WERI-Rb-1 (cell line): ENCODE results near the gene PIGM.

Experiments used
- DNase-seq: peaks from one replicate; pipeline ENCODE4 v3.0.0-alpha.2; 2020
- H3K27ac ChIP-seq: fragments of 250-450 bp; sonication (Bioruptor Pico); 2 replicates; pipeline ENCODE4 v1.5.1; 2020; ENCODE audit warnings: mild to moderate bottlenecking, moderate library complexity
- H3K27me3 ChIP-seq: fragments of 250-450 bp; sonication (Bioruptor Pico); 2 replicates; pipeline ENCODE4 v1.5.1; 2021; ENCODE audit warnings: mild to moderate bottlenecking, low read depth, moderate library complexity; ENCODE audit not compliant: insufficient read depth, severe bottlenecking
- H3K36me3 ChIP-seq: fragments of 250-450 bp; sonication (Bioruptor Pico); 2 replicates; pipeline ENCODE4 v1.5.1; 2020; ENCODE audit warnings: mild to moderate bottlenecking, moderate library complexity
- H3K4me3 ChIP-seq: 2 replicates; pipeline ENCODE4 v1.5.1; 2011; ENCODE audit warnings: low read depth, mild to moderate bottlenecking, control low read depth, low read length
- H3K9me3 ChIP-seq: fragments of 250-450 bp; sonication (Bioruptor Pico); 2 replicates; pipeline ENCODE4 v1.5.1; 2021; ENCODE audit warnings: mild to moderate bottlenecking, moderate library complexity; ENCODE audit not compliant: severe bottlenecking
- TF ChIP-seq, protein P1 (sequence below): IDR thresholded peaks from 2 replicates; pipeline ENCODE4 v1.5.1; 2011; ENCODE audit warnings: low read depth, mild to moderate bottlenecking, control low read depth, inconsistent platforms, low read length

PIGM gene

DNA sequence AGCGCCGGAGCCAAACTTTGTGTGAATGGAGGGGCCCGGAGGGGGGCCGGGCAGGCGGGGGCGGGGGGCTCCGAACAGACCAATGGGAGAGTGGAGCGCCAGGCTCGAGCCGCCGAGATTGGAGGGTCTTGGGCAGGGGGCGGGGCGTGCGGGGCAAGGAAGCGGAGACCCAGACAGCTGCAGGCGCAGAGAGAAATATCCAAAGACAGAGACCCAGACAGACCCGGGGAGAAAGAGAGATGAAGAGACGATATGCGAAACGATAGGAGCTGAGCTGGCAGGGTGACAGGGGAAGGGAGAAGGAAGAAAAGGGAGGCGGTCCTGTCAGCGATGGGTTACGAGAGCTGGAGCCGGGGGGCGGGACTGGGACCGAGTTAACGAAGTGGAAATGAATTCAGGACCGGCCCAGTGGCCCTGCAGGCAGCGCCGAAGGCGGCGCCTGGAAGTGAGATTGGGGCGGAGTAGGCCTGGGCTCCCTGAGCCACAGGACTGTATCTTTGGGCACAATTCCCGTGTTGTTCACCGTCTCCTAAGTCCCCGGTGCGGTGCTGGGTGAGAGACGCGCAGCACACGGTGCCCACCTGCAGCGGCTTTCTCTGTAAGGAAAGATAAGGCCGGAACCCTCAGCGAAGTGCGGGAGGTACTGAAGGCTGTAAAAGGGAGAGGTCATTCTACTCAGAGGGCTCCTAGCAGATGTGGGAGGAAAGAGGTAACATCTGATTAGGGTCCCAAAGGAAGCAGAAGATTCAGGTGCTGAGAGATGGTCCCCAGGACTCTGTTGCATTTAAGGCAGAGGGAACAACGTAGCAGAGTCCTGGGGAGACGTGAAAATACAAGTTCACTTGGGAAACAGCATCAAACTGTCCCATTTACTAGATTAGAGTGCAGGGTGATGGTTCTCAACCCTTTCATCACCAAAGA, 38.7 kb upstream of the PIGM start:
- peaks cover 4% of the 10 kb centered on the region for H3K9me3 ChIP-seq
- peaks cover 23% of the 10 kb centered on the region for H3K27me3 ChIP-seq
- no peak overlapping the region for H3K27ac ChIP-seq
- peak overlapping the region; percentile 77 for H3K4me3 ChIP-seq
- peak; percentile 96 for DNase-seq
- TF ChIP-seq, protein P1, sequence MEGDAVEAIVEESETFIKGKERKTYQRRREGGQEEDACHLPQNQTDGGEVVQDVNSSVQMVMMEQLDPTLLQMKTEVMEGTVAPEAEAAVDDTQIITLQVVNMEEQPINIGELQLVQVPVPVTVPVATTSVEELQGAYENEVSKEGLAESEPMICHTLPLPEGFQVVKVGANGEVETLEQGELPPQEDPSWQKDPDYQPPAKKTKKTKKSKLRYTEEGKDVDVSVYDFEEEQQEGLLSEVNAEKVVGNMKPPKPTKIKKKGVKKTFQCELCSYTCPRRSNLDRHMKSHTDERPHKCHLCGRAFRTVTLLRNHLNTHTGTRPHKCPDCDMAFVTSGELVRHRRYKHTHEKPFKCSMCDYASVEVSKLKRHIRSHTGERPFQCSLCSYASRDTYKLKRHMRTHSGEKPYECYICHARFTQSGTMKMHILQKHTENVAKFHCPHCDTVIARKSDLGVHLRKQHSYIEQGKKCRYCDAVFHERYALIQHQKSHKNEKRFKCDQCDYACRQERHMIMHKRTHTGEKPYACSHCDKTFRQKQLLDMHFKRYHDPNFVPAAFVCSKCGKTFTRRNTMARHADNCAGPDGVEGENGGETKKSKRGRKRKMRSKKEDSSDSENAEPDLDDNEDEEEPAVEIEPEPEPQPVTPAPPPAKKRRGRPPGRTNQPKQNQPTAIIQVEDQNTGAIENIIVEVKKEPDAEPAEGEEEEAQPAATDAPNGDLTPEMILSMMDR = no peak
- no peaks in the 10 kb centered on the region for H3K36me3 ChIP-seq

DNA sequence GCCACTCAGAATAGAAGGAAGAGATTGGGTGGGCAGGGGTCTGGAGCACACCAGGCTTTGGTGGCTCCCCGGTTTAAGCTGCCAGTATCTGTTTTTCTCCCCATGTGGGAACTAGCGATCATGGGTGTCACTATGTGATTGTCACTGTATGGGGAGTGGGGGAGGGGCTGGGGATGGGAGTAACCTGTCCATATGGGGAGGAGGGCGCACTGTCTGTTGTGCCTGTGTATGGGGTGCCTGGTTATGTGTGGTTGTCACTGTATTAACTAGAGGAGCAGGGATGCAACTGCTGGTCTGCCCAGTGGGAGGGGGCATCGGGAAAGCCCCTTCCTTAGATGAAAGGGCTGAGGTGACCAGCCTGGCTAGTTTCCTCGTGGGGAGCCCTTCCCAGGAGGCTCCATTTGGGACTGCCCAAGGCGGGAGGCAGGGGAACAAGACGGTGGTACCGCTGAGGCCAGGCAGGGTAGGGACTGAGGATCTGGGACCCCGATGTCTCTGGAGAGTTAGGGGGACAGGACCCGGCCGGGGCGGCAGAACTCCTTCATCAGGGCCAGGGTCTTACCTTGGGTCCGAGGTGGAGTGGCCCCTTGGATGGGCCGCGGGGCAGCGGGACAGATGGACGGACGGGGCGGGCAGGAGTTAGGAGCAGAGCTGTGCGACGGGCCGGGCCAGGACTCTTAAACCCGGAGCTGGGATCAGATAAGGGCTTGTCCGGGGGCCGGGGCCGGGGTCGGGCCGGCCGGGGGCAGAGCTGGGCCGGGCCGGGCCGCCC, 37.9 kb upstream of the PIGM start, which contains the start of gene KCNJ10:
Gene KCNJ10, minus strand, starts transcription at position 701 of the 772 bp plus-strand sequence. CDS start 27,628 bp downstream, outside the sequence.
- DNase-seq = peak; percentile 42
- peaks cover 4% of the 10 kb centered on the region for H3K9me3 ChIP-seq
- no peak within 1 kb of the TSS for H3K27ac ChIP-seq
- TF ChIP-seq, protein P1 = no peak
- H3K36me3 ChIP-seq = no peaks in the 10 kb centered on the region
- H3K4me3 ChIP-seq = peak within 1 kb of the TSS; percentile 77
- H3K27me3 ChIP-seq = peaks cover 19% of the 10 kb centered on the region

DNA sequence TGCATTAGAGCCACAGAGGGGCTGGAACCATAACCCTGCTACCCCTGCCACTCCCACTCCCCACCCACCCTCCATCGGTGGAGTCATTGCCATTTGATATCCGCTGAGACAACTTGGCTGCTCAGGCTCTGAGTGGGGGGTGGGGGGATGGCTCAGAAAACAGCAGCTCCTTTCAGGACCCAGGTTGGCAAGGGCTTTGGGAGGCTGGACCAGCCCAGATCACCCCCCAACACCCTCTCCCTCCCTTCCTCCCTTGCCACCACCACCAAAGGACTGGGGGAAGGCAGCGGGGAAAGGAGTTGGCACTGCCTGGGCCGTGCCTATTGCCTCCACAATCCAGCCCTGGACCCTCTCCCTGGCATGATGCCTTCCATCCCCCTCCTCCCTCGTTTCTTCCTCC, 36.4 kb upstream of the PIGM start:
- DNase-seq = no peak
- H3K36me3 ChIP-seq = no peaks in the 10 kb centered on the region
- TF ChIP-seq, protein P1 = no peak
- no peak overlapping the region for H3K4me3 ChIP-seq
- H3K27me3 ChIP-seq = peaks cover 19% of the 10 kb centered on the region
- peaks cover under 1% of the 10 kb centered on the region for H3K9me3 ChIP-seq
- no peak overlapping the region for H3K27ac ChIP-seq

DNA sequence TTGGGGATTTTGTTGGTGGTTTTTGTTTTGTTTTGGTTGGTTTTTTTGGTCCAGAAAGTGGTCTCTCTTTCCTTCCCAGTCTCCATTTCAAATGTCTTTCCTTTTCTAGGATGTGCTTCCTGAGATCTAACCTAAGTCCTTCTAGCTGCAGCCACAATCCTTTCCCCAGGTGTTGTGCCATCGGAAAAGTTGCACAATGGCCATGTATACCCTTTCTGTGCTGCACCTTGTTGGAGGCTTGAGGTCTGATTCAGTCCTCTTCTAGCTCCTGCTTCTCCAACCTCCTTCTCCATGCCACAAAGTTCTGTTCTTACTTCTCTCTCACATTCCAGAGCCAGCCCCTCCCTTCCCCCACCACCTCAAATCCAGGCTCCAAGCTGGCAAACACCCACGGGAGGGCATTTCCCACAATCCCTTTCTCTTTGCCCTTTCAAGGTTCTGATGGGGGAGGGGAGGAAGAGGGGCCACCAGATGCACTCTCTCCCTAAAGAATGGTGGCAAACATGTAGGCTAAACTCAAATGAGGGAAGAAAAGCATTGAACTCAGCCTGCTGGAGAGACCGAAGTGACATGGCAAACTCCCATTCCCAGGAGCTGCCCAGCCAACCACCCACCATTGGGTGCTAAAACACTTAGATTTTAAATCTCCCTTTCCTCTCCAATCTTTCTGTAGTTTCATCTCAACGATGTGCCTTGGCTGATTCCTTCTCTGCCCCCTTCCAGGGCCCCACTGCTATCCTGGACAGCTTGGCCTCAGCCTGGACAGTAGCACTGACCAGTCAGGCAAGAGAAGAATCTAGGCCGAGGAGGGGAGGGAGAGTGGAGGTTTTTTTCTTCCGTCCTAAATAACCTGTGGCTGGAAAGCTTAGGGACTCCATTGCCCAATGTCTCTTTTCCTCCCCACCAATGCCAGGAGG, 35.3 kb upstream of the PIGM start:
- TF ChIP-seq, protein P1 = no peak
- Histone ChIP-seq H3K27ac (no peak overlapping the region), H3K9me3 (no peaks in the 10 kb centered on the region), H3K27me3 (peaks cover 18% of the 10 kb centered on the region), H3K36me3 (no peaks in the 10 kb centered on the region), H3K4me3 (no peak overlapping the region)
- DNase-seq = no peak

DNA sequence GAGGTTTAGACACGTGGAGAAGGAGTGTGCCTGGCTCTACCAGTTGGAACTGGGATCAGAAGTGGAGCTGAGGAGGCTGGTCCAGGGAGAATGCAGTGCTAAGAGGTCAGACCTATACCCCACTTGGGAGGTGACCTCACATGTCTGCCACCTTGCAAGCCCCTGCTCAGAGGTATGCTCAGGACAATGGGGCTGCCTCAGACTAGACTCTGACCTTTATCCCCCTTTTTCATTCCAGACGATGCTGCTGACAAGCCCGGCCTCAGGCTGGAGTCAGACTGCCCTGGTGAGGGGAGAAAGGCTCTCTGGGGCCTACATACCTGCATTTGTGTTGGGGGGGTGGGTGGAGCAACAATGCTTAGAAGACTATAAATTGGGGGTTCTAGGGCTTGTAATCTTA, 33.0 kb upstream of the PIGM start:
- no peak for DNase-seq
- Histone ChIP-seq H3K4me3 (no peak overlapping the region), H3K36me3 (no peaks in the 10 kb centered on the region), H3K27me3 (peaks cover 8% of the 10 kb centered on the region), H3K9me3 (no peaks in the 10 kb centered on the region), H3K27ac (no peak overlapping the region)
- TF ChIP-seq, protein P1 = no peak
